ENCODE data around the gene SUMO4. TPM values are rescaled to one million over a fixed set of nuclear protein-coding genes. Genes with fewer than 3 reads are reported as not detected.
"Not testable (repeated sequence)": the region's sequence is repeated elsewhere in the genome, so short reads cannot be mapped to it uniquely, and the experiment has no call there.

SUMO4 gene
- total RNA-seq, 4 donors from 2014 or later, result 1.0 to 6.0 (median 3.4) TPM

DNA sequence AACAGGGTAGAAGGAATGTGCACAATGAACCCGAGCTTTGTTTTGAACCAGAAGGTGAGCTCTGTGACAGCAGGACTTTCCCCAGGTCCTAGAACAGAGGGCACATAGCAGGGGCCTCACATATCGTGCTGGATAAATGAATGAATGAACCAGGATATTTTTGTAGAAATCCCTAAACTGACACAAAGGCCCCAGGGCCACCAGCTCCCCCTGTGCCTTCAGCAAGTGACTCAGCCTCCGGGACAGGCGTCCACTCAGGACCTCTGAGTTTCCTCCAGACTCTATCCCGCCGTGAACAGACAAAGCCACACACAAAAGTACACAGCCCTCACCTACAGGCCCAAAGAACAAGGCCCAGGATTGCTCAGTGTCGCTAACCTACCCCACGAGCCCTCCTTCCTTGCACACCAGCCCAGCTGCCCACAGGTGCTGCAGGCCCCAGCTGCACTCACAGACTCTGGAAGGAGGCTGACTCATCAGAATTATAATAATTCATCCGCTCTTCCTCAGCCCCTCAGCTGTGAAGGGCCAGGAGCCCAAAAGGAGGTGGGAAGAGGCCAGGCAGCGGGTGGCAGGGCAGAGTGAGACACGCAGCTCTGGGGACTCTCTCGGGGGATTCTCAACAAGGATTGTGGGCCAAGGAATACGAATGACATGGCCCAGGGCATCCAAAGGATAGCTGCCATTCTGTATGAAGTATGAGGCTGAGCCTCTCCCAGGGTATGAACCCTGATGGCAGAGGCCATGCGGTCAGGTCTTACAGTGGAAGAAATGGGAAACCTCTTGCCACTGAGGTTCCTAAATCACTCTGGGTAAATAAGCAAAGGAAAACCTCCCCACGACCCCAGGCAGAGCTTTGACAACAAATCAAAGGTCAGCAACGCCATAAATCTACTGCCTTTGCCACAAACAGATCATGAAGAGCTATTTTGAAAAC is 40.9 kb downstream of the SUMO4 start:
- Histone ChIP-seq H3K27ac (no peak overlapping the region), H3K4me1 (no peaks in the 10 kb centered on the region), H3K27me3 (peaks cover 10% of the 10 kb centered on the region), H3K4me3 (no peak overlapping the region), H3K9me3 (no peaks in the 10 kb centered on the region), H3K36me3 (no peaks in the 10 kb centered on the region)
- TF ChIP-seq POLR2AphosphoS5 (IDR thresholded peaks at IDR 0.05) (no peak), EP300 (IDR thresholded peaks at IDR 0.05) (no peak), POLR2A (IDR thresholded peaks at IDR 0.05) (no peak)
- TF ChIP-seq, protein P1, sequence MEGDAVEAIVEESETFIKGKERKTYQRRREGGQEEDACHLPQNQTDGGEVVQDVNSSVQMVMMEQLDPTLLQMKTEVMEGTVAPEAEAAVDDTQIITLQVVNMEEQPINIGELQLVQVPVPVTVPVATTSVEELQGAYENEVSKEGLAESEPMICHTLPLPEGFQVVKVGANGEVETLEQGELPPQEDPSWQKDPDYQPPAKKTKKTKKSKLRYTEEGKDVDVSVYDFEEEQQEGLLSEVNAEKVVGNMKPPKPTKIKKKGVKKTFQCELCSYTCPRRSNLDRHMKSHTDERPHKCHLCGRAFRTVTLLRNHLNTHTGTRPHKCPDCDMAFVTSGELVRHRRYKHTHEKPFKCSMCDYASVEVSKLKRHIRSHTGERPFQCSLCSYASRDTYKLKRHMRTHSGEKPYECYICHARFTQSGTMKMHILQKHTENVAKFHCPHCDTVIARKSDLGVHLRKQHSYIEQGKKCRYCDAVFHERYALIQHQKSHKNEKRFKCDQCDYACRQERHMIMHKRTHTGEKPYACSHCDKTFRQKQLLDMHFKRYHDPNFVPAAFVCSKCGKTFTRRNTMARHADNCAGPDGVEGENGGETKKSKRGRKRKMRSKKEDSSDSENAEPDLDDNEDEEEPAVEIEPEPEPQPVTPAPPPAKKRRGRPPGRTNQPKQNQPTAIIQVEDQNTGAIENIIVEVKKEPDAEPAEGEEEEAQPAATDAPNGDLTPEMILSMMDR (IDR thresholded peaks at IDR 0.05), result no peak
- 82% methylated on average over 16 of the region's 16 CpGs for WGBS
- peak in 1 of 2 donors; percentile 65 for DNase-seq (ENCODE audit: low spot score in 2 of 2)

DNA sequence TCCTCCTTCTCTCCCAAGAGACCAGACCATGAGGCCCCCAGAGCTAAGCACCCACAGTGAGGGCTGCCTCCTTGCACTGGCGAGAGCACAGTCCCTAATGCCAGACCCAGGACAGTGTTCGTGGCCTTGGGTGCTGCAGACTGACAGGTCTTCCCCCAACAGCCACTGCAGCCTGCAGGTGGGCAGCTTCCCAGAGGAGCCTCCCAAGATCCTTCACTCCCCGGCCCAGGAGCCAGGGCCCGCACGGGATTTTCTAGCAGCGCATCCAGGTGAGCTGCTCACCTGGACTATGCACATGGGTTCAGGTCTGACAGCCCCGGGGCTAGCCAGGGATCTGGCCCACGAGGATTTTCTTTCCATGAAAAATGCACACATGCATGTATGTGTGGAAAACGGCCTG is 41.7 kb downstream of the SUMO4 start:
- H3K4me1 ChIP-seq, result no peaks in the 10 kb centered on the region
- H3K27ac ChIP-seq, result no peak overlapping the region
- no peak for TF ChIP-seq POLR2A (IDR thresholded peaks at IDR 0.05)
- TF ChIP-seq EP300 (IDR thresholded peaks at IDR 0.05), result no peak
- no peaks in the 10 kb centered on the region for H3K36me3 ChIP-seq
- WGBS, result 79% methylated on average over 8 of the region's 9 CpGs
- peak in 1 of 2 donors; percentile 55 for DNase-seq (ENCODE audit: low spot score in 2 of 2)
- H3K9me3 ChIP-seq, result no peaks in the 10 kb centered on the region
- peaks cover 10% of the 10 kb centered on the region for H3K27me3 ChIP-seq
- no peak overlapping the region for H3K4me3 ChIP-seq

DNA sequence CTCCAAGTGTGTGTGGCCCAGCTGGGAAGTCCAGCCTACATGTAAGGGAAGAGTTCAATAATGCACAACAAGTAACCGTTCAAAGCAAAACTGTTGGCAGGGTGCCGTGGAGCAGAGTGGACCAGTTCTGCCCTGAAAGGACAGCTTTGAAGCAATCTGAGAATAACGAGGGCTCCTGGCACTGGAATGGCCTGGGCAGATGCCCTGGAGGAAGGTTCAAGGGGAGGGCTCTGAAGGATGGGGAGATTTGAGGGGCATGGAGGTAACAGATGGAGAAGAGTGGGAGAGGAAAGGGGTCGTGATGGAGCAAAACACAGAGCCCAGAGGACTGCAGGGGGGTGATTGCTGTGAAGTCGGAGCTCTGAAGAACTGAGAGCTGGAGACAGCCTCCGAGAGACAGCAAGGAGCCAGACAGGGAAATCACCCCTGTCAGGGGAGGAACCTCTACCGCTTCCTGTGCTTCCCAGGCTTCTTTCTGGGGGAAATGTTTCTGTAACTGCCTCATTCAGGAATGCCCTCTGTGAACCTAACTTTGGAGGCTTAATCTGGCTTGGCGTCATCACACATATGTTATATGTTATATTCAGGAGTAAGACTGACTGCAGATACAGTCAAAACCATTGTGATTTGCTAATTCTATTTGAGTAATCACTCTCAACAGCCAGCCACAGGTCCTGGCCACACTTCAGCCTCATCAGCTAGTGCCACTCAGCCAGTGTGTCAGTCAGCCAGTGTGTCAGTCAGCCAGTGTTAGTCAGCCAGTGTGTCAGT is 43.5 kb downstream of the SUMO4 start:
- H3K4me1 ChIP-seq, result no peaks in the 10 kb centered on the region
- no peak overlapping the region for H3K4me3 ChIP-seq
- TF ChIP-seq EP300 (IDR thresholded peaks at IDR 0.05), result no peak
- no peak for TF ChIP-seq POLR2A (IDR thresholded peaks at IDR 0.05)
- no peak for TF ChIP-seq POLR2AphosphoS5 (IDR thresholded peaks at IDR 0.05)
- TF ChIP-seq, protein P1 (IDR thresholded peaks at IDR 0.05), result no peak
- no peaks in the 10 kb centered on the region for H3K36me3 ChIP-seq
- H3K9me3 ChIP-seq, result no peaks in the 10 kb centered on the region
- no peak for DNase-seq (ENCODE audit: low spot score in 2 of 2)
- peaks cover 16% of the 10 kb centered on the region for H3K27me3 ChIP-seq
- WGBS, result 69% methylated on average over 8 of the region's 8 CpGs
- H3K27ac ChIP-seq, result no peak overlapping the region

DNA sequence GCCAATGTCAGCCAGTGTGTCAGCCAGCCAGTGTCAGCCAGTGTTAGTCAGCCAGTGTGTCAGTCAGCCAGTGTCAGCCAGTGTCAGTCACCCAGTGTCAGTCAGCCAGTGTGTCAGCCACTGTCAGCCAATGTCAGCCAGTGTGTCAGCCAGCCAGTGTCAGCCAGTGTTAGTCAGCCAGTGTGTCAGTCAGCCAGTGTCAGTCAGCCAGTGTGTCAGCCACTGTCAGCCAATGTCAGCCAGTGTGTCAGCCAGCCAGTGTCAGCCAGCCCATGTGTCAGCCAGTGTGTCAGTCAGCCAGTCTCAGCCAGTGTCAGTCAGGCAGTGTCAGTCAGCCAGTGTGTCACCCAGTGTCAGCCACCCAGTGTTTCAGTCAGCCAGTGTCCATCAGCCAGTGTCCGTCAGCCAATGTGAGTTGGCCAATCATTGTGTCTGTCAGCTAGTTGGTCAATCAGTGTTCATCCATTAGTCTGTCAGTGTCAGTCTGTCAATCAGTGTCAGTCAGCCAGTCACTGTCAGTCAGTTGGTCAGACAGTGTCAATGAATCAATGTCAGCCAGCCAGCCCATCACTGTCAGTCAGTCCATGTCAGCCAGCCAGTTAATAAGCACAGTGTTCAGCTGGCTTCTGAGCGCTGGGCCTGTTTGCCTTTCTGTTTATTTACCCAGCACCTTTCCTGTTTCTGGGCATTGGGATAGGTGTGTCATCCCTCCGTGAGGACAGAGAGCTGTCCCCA is 44.5 kb downstream of the SUMO4 start:
- not testable (repeated sequence) for H3K36me3 ChIP-seq, H3K9me3 ChIP-seq, H3K27ac ChIP-seq, H3K4me1 ChIP-seq, H3K4me3 ChIP-seq
- H3K27me3 ChIP-seq, result peaks cover 16% of the 10 kb centered on the region
- peak in 1 of 2 donors; percentile 33 for DNase-seq (ENCODE audit: low spot score in 2 of 2)
- 77% methylated on average over 3 of the region's 3 CpGs for WGBS

DNA sequence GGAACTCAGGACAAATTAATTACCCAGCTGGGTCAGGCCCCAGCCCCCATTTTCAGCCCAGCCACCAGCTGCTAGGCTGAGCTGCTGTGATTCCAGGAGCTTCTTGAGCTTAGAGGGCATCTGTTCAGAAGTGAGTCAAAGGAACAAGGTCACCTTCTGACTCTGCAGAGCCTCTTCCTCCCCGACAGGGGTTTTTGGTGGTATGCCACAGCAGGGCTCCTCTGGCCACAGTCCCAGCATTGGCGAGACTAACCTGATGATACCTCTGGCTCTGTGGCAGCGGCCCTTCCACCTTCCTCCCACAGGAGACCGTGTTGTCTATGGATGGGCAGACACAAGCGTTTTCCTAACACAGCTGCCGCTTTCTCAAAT is 45.0 kb downstream of the SUMO4 start:
- Histone ChIP-seq H3K36me3 (no peaks in the 10 kb centered on the region), H3K27me3 (peaks cover 16% of the 10 kb centered on the region), H3K4me1 (no peaks in the 10 kb centered on the region), H3K27ac (no peak overlapping the region), H3K9me3 (no peaks in the 10 kb centered on the region), H3K4me3 (no peak overlapping the region)
- TF ChIP-seq POLR2A (IDR thresholded peaks at IDR 0.05) (no peak), POLR2AphosphoS5 (IDR thresholded peaks at IDR 0.05) (no peak), EP300 (IDR thresholded peaks at IDR 0.05) (no peak)
- TF ChIP-seq, protein P1 (IDR thresholded peaks at IDR 0.05), result no peak
- peak in 1 of 2 donors; percentile 31 for DNase-seq (ENCODE audit: low spot score in 2 of 2)
- 61% methylated on average over 3 of the region's 6 CpGs for WGBS
